DOHH2 (cell line): ENCODE data around the gene CDPF1.
"Not testable (repeated sequence)": the region's sequence is repeated elsewhere in the genome, so short reads cannot be mapped to it uniquely, and the experiment has no call there.

Experiments
- H3F3A ChIP-seq: fragments of 200-600 bp; sonication (generic), shearing (Covaris generic); 2 replicates; pipeline ENCODE4 v1.6.0; 2016; ENCODE audit warnings: antibody characterized with exemption, mild to moderate bottlenecking; ENCODE audit not compliant: control insufficient read depth, insufficient read depth
- H3K27ac ChIP-seq: fragments of 200-600 bp; sonication (generic); 2 replicates; pipeline ENCODE4 v1.5.1; 2014; ENCODE audit warnings: low read depth, mild to moderate bottlenecking, low read length, moderate library complexity
- H3K27me3 ChIP-seq: fragments of 200-600 bp; sonication (generic); 2 replicates; pipeline ENCODE4 v1.6.1; 2014; ENCODE audit warnings: mild to moderate bottlenecking, low read length, mixed read lengths; ENCODE audit not compliant: control insufficient read depth
- H3K36me3 ChIP-seq: fragments of 200-600 bp; sonication (generic); 2 replicates; pipeline ENCODE4 v1.6.1; 2014; ENCODE audit warnings: mild to moderate bottlenecking, low read length, moderate library complexity, mixed read lengths; ENCODE audit not compliant: control insufficient read depth
- H3K4me1 ChIP-seq: fragments of 200-600 bp; sonication (generic); 2 replicates; pipeline ENCODE4 v1.6.1; 2014; ENCODE audit warnings: mild to moderate bottlenecking, low read length, mixed read lengths; ENCODE audit not compliant: control insufficient read depth
- H3K4me2 ChIP-seq: fragments of 200-600 bp; sonication (generic); 2 replicates; pipeline ENCODE4 v1.6.0; 2014; ENCODE audit warnings: mild to moderate bottlenecking, low read length, moderate library complexity
- H3K4me3 ChIP-seq: fragments of 200-600 bp; sonication (generic); 2 replicates; pipeline ENCODE4 v1.5.1; 2014; ENCODE audit warnings: mild to moderate bottlenecking, low read length, mixed read lengths
- H3K79me2 ChIP-seq: fragments of 200-600 bp; sonication (generic); 2 replicates; pipeline ENCODE4 v1.6.1; 2014; ENCODE audit warnings: mild to moderate bottlenecking, low read length, mixed read lengths; ENCODE audit not compliant: control insufficient read depth
- H3K9me2 ChIP-seq: fragments of 200-600 bp; sonication (generic); replicated peaks from 2 replicates; pipeline ENCODE4 v1.6.1; 2014; ENCODE audit warnings: mild to moderate bottlenecking, low read length, mixed read lengths; ENCODE audit not compliant: control insufficient read depth
- H3K9me3 ChIP-seq: fragments of 200-600 bp; sonication (generic); 2 replicates; pipeline ENCODE4 v1.6.1; 2014; ENCODE audit warnings: antibody characterized with exemption, low read length, mixed read lengths; ENCODE audit not compliant: control insufficient read depth, insufficient read depth
- H4K20me1 ChIP-seq: fragments of 200-600 bp; sonication (generic); 2 replicates; pipeline ENCODE4 v1.6.0; 2014; ENCODE audit warnings: low read depth, mild to moderate bottlenecking, antibody characterized with exemption, low read length, moderate library complexity; ENCODE audit not compliant: control insufficient read depth, insufficient read depth
- CTCF ChIP-seq: fragments of 200-600 bp; sonication (generic); IDR thresholded peaks from one replicate; pipeline ENCODE4 v1.5.1; 2014; ENCODE audit warnings: antibody characterized with exemption, mild to moderate bottlenecking, low read depth, low read length; ENCODE audit not compliant: poor library complexity, severe bottlenecking
- EZH2phosphoT487 ChIP-seq: fragments of 200-600 bp; sonication (generic); IDR thresholded peaks from 2 replicates; pipeline ENCODE4 v1.6.1; 2017; ENCODE audit warnings: borderline replicate concordance, mild to moderate bottlenecking, antibody characterized with exemption, low read length, moderate library complexity, mixed read lengths

CDPF1 gene

DNA sequence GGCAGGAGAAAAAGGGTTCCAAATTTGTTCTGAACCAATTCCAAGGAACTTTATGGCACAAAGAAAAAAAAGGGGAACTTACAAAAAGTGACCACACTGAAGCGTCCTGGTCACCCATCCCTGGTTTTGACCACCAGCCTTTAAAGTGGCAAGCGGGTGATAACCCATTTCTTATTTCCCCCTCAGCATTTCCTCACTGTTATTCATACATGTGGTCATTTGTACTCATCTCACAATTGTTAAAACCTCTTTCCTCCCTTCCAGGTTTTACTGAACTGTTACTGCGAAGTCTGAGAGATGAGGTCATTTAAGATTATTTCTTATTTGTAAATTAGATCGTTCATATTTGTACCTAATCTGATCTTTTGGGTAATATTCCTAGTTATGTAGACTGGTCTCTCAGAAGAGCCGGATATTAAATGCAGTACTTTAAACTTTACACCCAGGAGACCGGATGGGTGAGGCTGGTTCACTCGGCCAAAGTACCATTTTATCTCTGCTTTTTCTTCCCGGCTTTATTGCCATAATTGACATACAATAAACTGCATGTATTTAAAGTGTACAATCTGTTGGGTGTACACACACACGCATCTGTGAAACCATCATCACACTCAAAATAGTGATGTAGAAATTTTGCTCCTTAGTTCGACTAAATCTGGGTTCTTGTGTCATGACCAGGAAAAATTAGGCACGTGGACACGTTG lies 47.0 kb downstream of the CDPF1 start:
- Histone ChIP-seq H3K4me2 (no peak overlapping the region), H3K36me3 (no peaks in the 10 kb centered on the region)

GRCh38 chr22:46201059-46201757 lies 48.9 kb downstream of the CDPF1 start:
- H3K9me3 ChIP-seq, result no peaks in the 10 kb centered on the region
- H3K27me3 ChIP-seq, result no peaks in the 10 kb centered on the region
- no peaks in the 10 kb centered on the region for H3K79me2 ChIP-seq
- no peak for TF ChIP-seq EZH2phosphoT487
- TF ChIP-seq CTCF, result no peak
- no peaks in the 10 kb centered on the region for H3K36me3 ChIP-seq
- no peak overlapping the region for H3K27ac ChIP-seq
- no peak overlapping the region for H3K4me3 ChIP-seq
- no peak overlapping the region for H3K4me2 ChIP-seq
- no peaks in the 10 kb centered on the region for H3F3A ChIP-seq
- H3K4me1 ChIP-seq, result no peaks in the 10 kb centered on the region
- no peaks in the 10 kb centered on the region for H4K20me1 ChIP-seq
- H3K9me2 ChIP-seq, result no peaks in the 10 kb centered on the region

More for the DNA sequence above, 47.0 kb downstream of the CDPF1 start:
- Histone ChIP-seq H3K9me2 (no peaks in the 10 kb centered on the region), H3F3A (no peaks in the 10 kb centered on the region), H3K27me3 (no peaks in the 10 kb centered on the region), H3K4me3 (no peak overlapping the region), H3K27ac (no peak overlapping the region), H3K9me3 (no peaks in the 10 kb centered on the region), H3K4me1 (no peaks in the 10 kb centered on the region), H3K79me2 (no peaks in the 10 kb centered on the region), H4K20me1 (no peaks in the 10 kb centered on the region)
- TF ChIP-seq EZH2phosphoT487, result no peak
- no peak for TF ChIP-seq CTCF

- not testable (repeated sequence) for H3K4me2 ChIP-seq
Measured at GRCh38 chr22:46198806-46199205, 51.3 kb downstream of the CDPF1 start.

DNA sequence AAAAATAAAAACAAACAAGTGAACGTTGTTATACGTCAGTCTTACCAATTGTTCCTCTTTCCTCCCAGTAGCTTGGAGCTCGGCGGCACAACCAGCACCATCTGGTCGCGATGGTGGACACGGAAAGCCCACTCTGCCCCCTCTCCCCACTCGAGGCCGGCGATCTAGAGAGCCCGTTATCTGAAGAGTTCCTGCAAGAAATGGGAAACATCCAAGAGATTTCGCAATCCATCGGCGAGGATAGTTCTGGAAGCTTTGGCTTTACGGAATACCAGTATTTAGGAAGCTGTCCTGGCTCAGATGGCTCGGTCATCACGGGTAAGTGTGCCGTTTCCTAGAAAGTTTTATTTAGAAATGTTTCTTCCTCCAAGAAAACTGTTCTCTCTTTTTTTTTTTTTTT lies 51.8 kb downstream of the CDPF1 start:
- H3K4me2 ChIP-seq, result no peak overlapping the region
- H3K4me3 ChIP-seq, result no peak overlapping the region
- H3K79me2 ChIP-seq, result no peaks in the 10 kb centered on the region
- no peaks in the 10 kb centered on the region for H3K9me3 ChIP-seq
- H3K36me3 ChIP-seq, result no peaks in the 10 kb centered on the region
- no peaks in the 10 kb centered on the region for H4K20me1 ChIP-seq
- H3K27me3 ChIP-seq, result no peaks in the 10 kb centered on the region
- H3K4me1 ChIP-seq, result no peaks in the 10 kb centered on the region
- TF ChIP-seq EZH2phosphoT487, result no peak
- no peak for TF ChIP-seq CTCF
- H3K27ac ChIP-seq, result no peak overlapping the region
- H3K9me2 ChIP-seq, result no peaks in the 10 kb centered on the region
- H3F3A ChIP-seq, result no peaks in the 10 kb centered on the region

More at GRCh38 chr22:46198806-46199205, 51.3 kb downstream of the CDPF1 start:
- H3K27ac ChIP-seq, H3K4me3 ChIP-seq, H3F3A ChIP-seq, H3K9me3 ChIP-seq, H3K79me2 ChIP-seq, H3K9me2 ChIP-seq, H4K20me1 ChIP-seq, H3K27me3 ChIP-seq, H3K4me1 ChIP-seq, H3K36me3 ChIP-seq: not testable (repeated sequence)
